Ishikawa (cell line): Measurements from ENCODE around the gene PAIP2.

Source experiments
- CEBPB ChIP-seq: IDR thresholded peaks from 2 replicates; pipeline ENCODE4 v1.6.1; 2012
- CREB1 ChIP-seq: IDR thresholded peaks from 2 replicates; pipeline ENCODE4 v1.6.1; 2012; ENCODE audit warnings: low read depth
- EGR1 ChIP-seq: IDR thresholded peaks from 2 replicates; pipeline ENCODE4 v1.6.1; 2012
- EP300 ChIP-seq: IDR thresholded peaks from 2 replicates; pipeline ENCODE4 v1.6.1; 2012; ENCODE audit warnings: borderline replicate concordance
- FOXM1 ChIP-seq: IDR thresholded peaks from 2 replicates; pipeline ENCODE4 v1.6.1; 2012; ENCODE audit warnings: low read depth, borderline replicate concordance
- MAX ChIP-seq: IDR thresholded peaks from 2 replicates; pipeline ENCODE4 v1.6.1; 2012
- NFIC ChIP-seq: IDR thresholded peaks from 2 replicates; pipeline ENCODE4 v1.6.1; 2012
- RAD21 ChIP-seq: IDR thresholded peaks from 2 replicates; pipeline ENCODE4 v1.6.1; 2012; ENCODE audit warnings: low read depth
- REST ChIP-seq: IDR thresholded peaks from 2 replicates; pipeline ENCODE4 v1.6.1; 2012; ENCODE audit warnings: low read depth, mild to moderate bottlenecking
- TAF1 ChIP-seq: IDR thresholded peaks from 2 replicates; pipeline ENCODE4 v1.6.1; 2012; ENCODE audit warnings: low read depth, mild to moderate bottlenecking
- TCF12 ChIP-seq: IDR thresholded peaks from 2 replicates; pipeline ENCODE4 v1.6.1; 2012; ENCODE audit warnings: low read depth
- TEAD4 ChIP-seq: IDR thresholded peaks from 2 replicates; pipeline ENCODE4 v1.6.1; 2012
- YY1 ChIP-seq: IDR thresholded peaks from 2 replicates; pipeline ENCODE4 v1.6.1; 2012; ENCODE audit warnings: low read depth
- ZBTB7A ChIP-seq: IDR thresholded peaks from 2 replicates; pipeline ENCODE4 v1.6.1; 2012; ENCODE audit warnings: low read depth
- TF ChIP-seq, protein P1 (sequence below): IDR thresholded peaks from 2 replicates; pipeline ENCODE4 v1.6.1; 2012

The PAIP2 gene

DNA sequence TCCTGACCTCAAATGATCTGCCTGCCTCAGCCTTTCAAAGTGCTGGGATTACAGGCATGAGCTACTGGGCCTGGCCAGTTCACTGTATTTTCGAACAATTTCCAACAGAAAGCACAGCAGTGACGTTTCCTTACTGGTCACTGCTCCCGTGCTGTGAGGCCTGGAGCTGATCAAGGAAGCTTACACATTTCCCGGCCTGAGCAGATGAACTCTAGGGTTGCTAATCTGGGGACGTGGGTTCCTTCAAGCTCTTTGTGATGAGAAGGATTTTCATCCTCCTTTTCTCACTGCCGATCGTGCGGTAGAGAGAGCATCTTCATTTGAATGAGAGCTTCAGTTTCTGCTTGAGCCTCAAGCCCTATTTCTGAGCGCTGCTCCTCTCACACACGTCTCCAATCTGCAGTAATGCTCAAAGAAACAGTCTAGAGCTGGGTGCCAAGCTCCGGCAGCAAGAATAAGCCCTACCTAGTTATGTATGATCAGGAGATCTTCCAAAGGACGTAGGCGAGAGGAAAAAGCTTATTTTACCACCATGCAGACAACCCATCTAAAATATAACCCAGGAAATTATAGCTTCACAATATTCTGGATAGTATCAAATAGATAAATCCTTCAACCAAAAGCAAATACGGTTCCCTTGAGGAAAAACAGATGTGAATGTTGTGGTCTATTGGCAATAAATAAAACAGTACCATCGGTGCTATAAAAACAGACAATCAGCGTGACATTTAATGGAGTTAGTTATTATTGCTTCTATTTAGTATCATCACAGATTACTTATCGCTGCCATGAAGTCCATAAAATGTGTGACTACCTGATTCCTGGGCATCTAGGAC, 69.6 kb downstream of the PAIP2 start:
- TF ChIP-seq, protein P1, sequence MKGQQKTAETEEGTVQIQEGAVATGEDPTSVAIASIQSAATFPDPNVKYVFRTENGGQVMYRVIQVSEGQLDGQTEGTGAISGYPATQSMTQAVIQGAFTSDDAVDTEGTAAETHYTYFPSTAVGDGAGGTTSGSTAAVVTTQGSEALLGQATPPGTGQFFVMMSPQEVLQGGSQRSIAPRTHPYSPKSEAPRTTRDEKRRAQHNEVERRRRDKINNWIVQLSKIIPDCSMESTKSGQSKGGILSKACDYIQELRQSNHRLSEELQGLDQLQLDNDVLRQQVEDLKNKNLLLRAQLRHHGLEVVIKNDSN = no peak
- TF ChIP-seq TAF1 = no peak
- TF ChIP-seq REST = no peak
- no peak for TF ChIP-seq MAX
- no peak for TF ChIP-seq TCF12
- no peak for TF ChIP-seq NFIC
- TF ChIP-seq EP300 = no peak
- TF ChIP-seq CREB1 = no peak
- TF ChIP-seq RAD21 = no peak
- TF ChIP-seq FOXM1 = no peak
- no peak for TF ChIP-seq YY1
- no peak for TF ChIP-seq EGR1
- TF ChIP-seq CEBPB = no peak
- no peak for TF ChIP-seq ZBTB7A

- TF ChIP-seq FOXM1 = no peak
- no peak for TF ChIP-seq CREB1
- TF ChIP-seq MAX = no peak
- TF ChIP-seq ZBTB7A = no peak
- TF ChIP-seq TAF1 = no peak
- no peak for TF ChIP-seq NFIC
Observed at GRCh38 chr5:139413153-139413552, 71.5 kb downstream of the PAIP2 start.

DNA sequence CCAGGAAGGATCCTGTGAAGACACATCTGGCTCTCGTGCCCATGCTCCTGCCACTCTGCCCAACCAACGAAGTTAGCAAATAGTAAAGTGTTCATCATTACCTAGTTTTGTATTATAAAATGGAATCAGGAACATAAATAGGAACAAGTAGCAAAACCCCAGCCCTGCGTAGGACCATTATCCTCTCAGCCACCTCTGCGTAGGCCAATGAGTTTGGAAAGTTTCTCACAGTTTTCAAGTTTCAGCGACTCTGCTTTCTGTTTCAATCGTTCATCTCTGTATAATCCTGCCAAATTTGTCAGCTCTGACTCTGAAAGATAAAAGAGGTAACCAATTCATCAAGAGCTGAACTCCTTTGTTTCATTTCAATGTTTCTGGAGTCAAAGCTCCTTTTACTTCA, 72.3 kb downstream of the PAIP2 start:
- TF ChIP-seq CREB1 (no peak), YY1 (no peak), FOXM1 (no peak), EGR1 (no peak), TCF12 (no peak), REST (no peak), ZBTB7A (no peak), EP300 (no peak), CEBPB (no peak), TAF1 (no peak), NFIC (no peak), TEAD4 (no peak), MAX (no peak), RAD21 (no peak)
- TF ChIP-seq, protein P1 = no peak

- TF ChIP-seq TCF12 = no peak
- no peak for TF ChIP-seq YY1
- TF ChIP-seq FOXM1 = no peak
- no peak for TF ChIP-seq NFIC
Observed at GRCh38 chr5:139414581-139415130, 73.0 kb downstream of the PAIP2 start.

DNA sequence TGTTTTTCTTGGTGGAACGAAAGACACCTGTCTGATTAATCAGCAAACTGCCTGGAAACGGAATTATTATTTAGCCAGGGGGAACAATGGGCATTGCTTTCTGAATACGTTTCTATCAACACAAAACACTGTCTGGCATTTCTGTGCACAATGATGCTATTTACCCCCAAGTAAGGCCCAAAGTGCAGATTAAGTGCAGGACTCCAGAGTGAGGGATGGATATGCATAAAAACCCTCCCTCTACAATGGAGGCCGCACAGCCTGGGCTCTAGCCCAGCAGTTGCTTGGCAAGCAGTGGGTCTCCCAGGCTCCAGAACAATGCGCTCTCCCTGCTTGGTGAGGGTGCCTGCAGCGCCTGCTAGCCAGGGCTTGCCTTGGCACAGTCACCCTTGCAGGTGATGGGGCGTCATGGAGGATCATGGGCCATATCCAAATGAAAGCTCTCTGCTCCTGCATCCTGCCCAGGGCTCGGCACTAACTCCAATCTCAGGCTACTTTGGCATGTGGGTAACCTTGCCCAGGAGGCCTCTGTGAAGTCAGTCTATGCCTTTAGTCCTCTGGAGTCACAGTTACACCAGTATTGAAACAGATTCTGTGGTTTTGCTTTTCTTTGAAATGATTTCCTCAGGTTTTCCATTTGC, 73.7 kb downstream of the PAIP2 start:
- TF ChIP-seq, protein P1 = no peak
- no peak for TF ChIP-seq ZBTB7A
- TF ChIP-seq EP300 = no peak
- TF ChIP-seq TCF12 = no peak
- no peak for TF ChIP-seq EGR1
- no peak for TF ChIP-seq CREB1
